HG03442 (cell line): ENCODE measurements around the gene PGAP2.

Experiments used
- ATAC-seq: cut with Tn5 transposase; IDR thresholded peaks from one replicate; pipeline ENCODE4 v1.9.1; 2021; ENCODE audit warnings: mild to moderate bottlenecking, moderate library complexity; ENCODE audit not compliant: unreplicated experiment

PGAP2 gene

GRCh38 chr11:3831378-3832239 lies 23.2 kb downstream of the PGAP2 start:
- no peak for ATAC-seq

GRCh38 chr11:3832816-3833215 lies 24.5 kb downstream of the PGAP2 start:
- no peak for ATAC-seq

GRCh38 chr11:3833449-3833848 lies 25.1 kb downstream of the PGAP2 start:
- no peak for ATAC-seq

DNA sequence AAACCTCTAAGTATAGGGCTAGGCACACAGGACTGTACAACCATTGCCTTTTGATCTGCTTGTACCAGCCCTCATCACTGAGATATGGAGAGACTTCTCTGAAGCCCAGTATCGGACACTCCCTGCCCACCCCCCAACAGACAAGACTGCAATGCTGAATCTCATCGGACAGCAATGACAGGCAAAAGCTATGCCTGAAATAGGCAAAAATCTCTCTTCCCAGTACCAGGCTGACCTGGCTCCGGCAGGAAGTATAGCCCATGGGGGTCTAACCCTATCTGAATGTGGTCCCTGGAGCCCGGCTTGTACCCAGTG lies 25.9 kb downstream of the PGAP2 start:
- no peak for ATAC-seq

- ATAC-seq = no peak
Measured at GRCh38 chr11:3834664-3835461, 26.5 kb downstream of the PGAP2 start.

DNA sequence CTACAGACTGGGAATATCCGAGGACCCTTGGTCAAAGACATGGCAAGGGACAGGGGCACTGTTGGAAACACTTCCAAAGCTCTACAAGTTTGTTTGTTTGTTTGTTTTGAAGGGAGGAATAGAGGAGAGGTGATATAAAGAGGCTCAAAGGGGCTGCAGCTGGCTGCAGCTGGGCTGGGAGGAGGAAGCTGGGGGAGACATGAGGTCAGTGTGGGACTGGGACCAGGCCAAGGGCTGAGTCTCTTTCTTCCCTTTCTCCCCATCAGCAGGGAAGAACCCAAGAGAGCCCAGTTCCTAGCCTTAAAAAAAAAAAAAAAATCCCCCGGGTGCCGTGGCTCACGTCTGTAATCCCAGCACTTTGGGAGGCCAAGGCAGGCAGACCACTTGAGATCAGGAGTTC lies 27.4 kb downstream of the PGAP2 start:
- no peak for ATAC-seq

DNA sequence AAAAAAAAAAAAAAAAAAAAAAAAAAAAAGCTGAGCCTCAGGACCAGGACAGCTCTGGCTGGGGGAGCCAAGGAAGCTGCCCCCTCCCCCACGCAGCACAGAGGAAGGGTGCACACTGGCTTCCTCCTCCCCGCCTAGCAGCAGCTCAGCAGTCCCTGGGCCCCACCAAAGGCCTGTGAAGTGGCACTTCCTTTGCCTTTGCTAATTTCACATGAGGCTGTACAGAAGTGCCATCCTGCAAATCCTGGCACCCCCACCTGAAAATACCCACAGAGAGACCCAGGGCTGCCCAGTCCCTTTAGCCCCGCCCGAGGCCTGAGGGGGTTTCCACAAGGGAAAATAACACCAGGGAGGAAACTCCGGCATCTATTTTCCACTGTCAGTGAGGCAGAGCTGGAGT lies 28.5 kb downstream of the PGAP2 start:
- ATAC-seq = no peak

DNA sequence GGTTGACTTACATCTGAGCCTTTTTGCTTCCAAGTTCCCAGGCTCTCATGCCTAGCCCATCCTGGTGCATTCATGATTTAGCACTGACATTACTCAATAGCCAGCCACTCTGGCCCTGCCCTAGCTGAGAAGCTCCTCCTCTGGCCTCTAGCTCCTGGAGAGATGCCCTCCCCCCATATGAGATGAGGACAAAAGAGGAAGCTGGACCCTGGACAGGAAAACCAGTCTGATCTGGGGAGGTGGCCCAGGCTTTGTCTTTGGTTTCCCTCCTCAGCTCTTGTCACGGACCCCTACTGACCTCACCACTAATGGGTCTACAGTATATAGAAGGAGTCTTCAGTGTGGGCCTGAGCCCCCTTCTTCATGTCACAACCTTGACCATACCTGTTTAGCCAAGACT lies 29.4 kb downstream of the PGAP2 start:
- no peak for ATAC-seq

- ATAC-seq = no peak
Measured at GRCh38 chr11:3838504-3838903, 30.1 kb downstream of the PGAP2 start.

DNA sequence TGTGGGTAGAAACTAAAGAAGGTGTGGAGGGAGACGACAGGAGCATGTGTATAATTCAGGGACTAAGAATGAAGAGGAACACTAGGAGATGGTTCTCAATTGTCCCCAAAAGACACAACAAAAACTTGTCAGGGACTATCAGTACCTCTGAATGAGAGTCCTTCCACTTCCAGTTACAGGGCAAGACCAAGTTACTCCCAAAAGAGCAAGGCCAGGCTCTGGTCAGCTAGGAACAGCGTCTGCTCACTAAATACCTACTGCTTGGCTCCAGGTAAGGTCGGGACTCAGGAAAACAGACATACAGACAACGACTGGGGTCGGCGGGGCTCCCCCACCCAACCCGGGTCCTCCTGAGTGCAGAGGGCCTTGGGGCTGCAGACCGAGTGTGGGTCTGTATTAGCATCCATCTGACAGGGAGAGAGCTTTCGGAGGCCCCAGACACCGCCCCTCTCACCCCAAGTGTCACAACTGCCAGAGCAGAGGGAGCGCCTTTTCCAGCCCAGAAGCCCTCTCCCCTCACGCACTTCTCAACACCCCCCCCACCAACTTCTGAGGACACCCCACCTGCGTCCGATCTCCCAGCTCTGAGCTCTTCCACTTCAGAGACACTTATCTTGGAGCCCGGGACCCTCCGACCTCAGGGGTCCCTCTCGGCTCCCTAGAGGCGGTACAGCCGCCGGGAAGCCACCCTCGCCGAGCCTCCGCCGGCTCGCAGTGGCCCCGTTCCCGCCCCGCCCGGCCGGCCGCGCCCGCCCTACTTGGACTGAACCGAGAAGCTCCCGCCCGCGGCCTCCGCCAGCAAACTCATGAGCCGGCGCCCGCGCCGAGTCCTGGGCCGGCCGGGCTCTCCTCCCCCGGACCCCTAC lies 31.9 kb downstream of the PGAP2 start:
- no peak for ATAC-seq

GRCh38 chr11:3840870-3841425 lies 32.6 kb downstream of the PGAP2 start, which contains the start of gene RHOG:
Gene RHOG, minus strand, starts transcription at chr11:3840959. Its CDS starts 12,821 bp downstream, at chr11:3828138.
- peak; percentile 55 for ATAC-seq

DNA sequence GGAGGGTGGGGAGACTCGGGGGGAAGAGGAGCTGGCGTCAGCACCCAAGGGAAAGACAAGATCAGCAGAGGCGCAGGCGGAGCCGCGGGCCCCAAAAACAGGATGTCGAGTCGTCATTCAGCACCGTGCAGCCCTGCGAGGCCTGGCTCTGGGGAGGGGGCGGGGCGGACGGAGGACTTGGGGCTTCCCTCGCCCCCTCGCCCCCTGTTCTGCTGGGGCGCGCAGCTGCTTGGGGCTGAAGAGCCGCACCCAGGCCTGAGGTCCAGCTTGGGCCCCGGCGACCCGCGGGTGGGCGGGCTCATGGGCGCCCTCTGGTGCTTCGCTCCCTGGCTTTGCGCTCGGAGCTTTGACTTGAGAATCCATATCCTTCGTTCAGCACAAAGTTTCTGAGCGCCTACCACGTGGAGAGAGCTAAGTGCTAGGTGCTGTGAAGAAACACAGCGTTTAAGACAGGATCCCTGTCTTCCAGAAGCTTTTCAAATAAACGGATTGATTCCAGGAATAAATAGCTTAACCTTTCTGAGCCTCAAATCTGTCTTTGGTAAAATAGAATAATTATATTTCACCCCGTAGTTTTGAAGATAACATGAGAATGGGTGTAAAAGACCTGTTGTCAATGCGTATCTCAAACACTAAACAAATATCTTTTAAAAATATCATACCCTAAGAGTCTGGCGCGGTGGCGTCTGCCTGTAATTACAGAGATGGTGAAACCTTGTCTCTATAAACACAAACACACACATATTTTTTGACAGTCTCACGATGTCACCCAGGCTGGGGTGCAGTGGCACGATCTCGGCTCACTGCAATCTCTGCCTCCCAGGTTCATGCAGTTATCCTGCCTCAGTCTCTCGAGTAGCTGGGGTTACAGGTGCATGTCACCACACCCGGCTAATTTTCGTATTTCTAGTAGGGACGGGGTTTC lies 33.3 kb downstream of the PGAP2 start:
- ATAC-seq = peak; percentile 43

GRCh38 chr11:3843326-3843725 lies 35.0 kb downstream of the PGAP2 start:
- ATAC-seq = no peak

DNA sequence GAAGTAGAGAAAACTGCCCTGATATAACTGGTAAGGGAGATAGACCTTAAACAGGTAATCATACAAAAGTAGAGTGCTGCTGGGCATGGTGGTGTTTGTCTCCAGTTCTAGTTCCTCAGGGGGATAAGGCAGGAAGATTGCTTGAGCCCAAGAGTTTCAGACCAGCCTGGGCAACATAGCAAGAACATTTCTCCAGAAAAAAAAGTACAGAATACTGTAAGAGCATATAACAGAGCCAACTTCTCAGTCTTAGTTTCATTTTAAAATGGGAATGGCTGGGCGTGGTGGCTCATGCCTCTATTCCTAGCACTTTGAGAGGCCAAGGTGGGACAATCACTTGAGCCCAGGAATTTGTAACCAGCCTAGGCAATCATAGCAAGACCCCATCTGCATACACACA lies 36.9 kb downstream of the PGAP2 start:
- no peak for ATAC-seq

- ATAC-seq = no peak
Measured at GRCh38 chr11:3845670-3846069, 37.3 kb downstream of the PGAP2 start.

DNA sequence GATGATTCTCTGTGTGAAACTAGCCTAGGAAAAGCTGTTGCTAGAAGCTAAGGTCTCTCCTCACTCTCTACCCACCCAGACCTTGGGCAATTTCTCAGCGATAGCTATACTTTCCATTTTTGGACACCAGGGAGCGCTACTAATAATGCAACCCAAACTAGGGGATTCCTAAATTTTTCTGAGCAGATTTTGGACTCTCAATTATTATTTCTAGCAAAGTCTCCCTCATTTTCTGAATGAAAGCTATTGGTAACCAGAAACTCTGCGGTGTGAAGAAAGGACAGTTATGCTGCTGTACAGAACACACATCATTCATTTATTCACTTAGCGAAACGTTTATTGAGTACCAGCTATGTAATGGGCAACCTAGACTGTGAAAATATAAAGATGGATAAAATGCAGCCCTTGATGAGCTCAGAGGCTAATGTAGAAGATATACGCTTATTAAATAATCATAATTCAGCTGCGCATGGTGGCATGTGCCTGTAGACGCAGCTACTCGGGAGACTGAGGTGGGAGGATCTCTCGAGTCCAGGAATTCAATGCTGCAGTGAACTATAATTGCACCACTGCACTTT lies 41.0 kb downstream of the PGAP2 start:
- ATAC-seq = no peak

DNA sequence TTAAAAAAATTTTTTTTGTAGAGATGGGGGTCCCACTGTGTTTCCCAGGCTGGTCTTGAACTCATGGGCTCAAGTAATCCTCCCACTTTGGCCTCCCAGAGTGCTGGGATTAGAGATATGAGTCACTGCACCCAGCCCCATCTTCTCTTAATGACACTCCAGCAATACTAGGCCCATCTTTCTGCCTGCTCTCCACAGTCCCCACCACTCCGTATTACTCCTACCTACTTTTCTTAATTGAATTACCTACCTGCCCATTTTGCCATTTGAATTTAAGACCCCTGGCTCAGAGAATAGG lies 45.1 kb downstream of the PGAP2 start:
- ATAC-seq = no peak

DNA sequence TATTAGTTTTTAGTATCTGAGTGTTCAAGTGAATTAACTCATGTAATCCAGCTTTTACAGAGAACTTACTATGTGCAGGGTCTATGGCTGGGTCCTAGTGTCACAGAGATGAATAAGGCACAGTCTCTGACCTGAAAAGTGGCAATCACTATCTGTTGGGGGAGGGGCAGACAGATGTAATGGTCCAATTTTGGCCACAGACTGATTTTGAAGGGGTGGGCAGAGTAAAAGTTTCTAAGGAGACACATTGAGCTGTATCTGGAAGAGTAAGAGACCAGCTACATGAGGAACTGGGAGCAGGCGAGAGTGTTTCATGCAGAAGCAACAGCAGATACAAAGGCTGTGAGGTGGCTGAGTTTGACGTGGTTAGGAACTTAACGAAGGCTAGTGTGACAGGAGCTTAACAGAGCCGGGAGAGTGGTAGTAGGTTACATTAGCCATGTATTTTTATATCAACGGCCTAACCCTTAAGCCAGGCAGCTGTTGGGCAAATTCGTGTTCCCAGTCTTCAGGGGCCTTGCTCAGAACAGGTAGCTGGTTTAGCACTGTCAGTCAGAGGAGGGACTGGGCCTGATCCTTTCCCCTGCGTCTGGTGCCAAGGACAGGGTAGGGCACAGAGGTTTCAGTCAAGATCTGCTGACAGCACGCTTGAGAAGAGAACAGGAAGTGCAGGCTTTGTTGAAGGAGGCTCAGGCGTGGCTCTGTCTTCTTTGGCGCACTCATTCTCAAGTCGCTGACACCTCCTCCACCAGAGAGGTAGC lies 45.7 kb downstream of the PGAP2 start:
- peak; percentile 29 for ATAC-seq

- ATAC-seq = no peak
Measured at GRCh38 chr11:3854660-3854976, 46.3 kb downstream of the PGAP2 start.
